LNCAP (cell line): ENCODE measurements around the gene C11orf91.

Source experiments
- CTCF ChIP-seq: fragments of 450-650 bp; IDR thresholded peaks from 2 replicates; pipeline ENCODE4 v1.5.1; 2017; ENCODE audit warnings: mild to moderate bottlenecking

C11orf91 gene

GRCh38 chr11:33652431-33652830 lies 48.2 kb downstream of the C11orf91 start:
- TF ChIP-seq CTCF, result no peak

- no peak for TF ChIP-seq CTCF
Measured at GRCh38 chr11:33651990-33652389, 48.6 kb downstream of the C11orf91 start.

GRCh38 chr11:33651555-33651954 lies 49.1 kb downstream of the C11orf91 start:
- no peak for TF ChIP-seq CTCF

GRCh38 chr11:33649944-33650343 lies 50.7 kb downstream of the C11orf91 start:
- TF ChIP-seq CTCF, result no peak
